Right cardiac atrium (tissue), 5 donors: ENCODE measurements around the gene FAM161B. TPM values are rescaled to one million over a fixed set of nuclear protein-coding genes. Genes with fewer than 3 reads are reported as not detected.

Experiments
- ATAC-seq, 2 donors: fragments of 200-7000 bp; cut with Tn5 transposase; one replicate each; pipeline versions ENCODE4 v1.8.0 to v1.9.1; 2020; ENCODE audit warnings: moderate library complexity in 2 of 2, mild to moderate bottlenecking in 1 of 2
- DNase-seq, 3 donors: peaks; one replicate each; pipeline ENCODE4 v3.0.0-alpha.2; 2020
- H3K27ac ChIP-seq: one replicate; pipeline ENCODE4 v1.5.1; 2013; ENCODE audit warnings: mild to moderate bottlenecking, low read length, control low read depth, moderate library complexity
- H3K27me3 ChIP-seq: one replicate; pipeline ENCODE4 v1.6.1; 2013; ENCODE audit not compliant: control insufficient read depth, insufficient read depth
- H3K4me1 ChIP-seq: one replicate; pipeline ENCODE4 v1.6.1; 2013; ENCODE audit warnings: low read length; ENCODE audit not compliant: control insufficient read depth, insufficient read depth
- H3K4me3 ChIP-seq: one replicate; pipeline ENCODE4 v1.5.1; 2013; ENCODE audit warnings: low read length, control low read depth
- H3K9me3 ChIP-seq: one replicate; pipeline ENCODE4 v1.6.1; 2013; ENCODE audit warnings: low read length; ENCODE audit not compliant: control insufficient read depth
- WGBS: extraction: QIAGEN DNeasy Blood & Tissue Kit; methylation state at CpG from one replicate; pipeline ENCODE4 v1.1.7; 2013; 5-methylcytosine and 5-hydroxymethylcytosine counted together
- intact Hi-C, 4 donors: fragments of 100-400 bp; cut with DNase I; formaldehyde crosslinking; loops; one replicate each; pipeline versions ENCODE4 v1.11.0 to v1.14.0; 2022 to 2023
- polyA plus RNA-seq: library from polyadenylated mRNA; stranded (reverse); fragments of 200-250 nt; gene quantifications from one replicate; pipeline ENCODE4 v1.2.3, GENCODE V29; 2013
- total RNA-seq, 4 donors: library from RNA; stranded (reverse); fragmentation: NEBNext Ultra II Directional; extraction: Animal tissue kit (Norgen Biotek cat#: 25700); gene quantifications; one replicate each; pipeline ENCODE4 v1.2.1, GENCODE V29; 2021
- donor health status: healthy with polysubstance abuse.
- donor health status: DM: no; HTN: yes; CAD: no.
- donor health status: DM: no; HTN: no; CAD: no.
- donor health status: DM: no; HTN: yes; CAD: no; lungs with severe emphysema.
- donor health status: DM: yes; HTN: yes; CAD: no.

Gene FAM161B
- total and polyA plus RNA-seq, 5 donors: 2.3 to 4.6 (median 3.3) TPM

GRCh38 chr14:73977896-73978295, 28.0 kb upstream of the FAM161B start:
- WGBS: 64% methylated on average over 4 of the region's 4 CpGs
- no peak for ATAC-seq
- Histone ChIP-seq H3K4me3 (no peak overlapping the region), H3K9me3 (no peaks in the 10 kb centered on the region), H3K27ac (no peak overlapping the region), H3K27me3 (no peaks in the 10 kb centered on the region), H3K4me1 (peaks cover 6% of the 10 kb centered on the region)
- no peak for DNase-seq
- intact Hi-C loops: no loop called here

GRCh38 chr14:73976125-73976524, 26.2 kb upstream of the FAM161B start:
- intact Hi-C loops: no loop called here
- no peak overlapping the region for H3K27ac ChIP-seq
- no peaks in the 10 kb centered on the region for H3K9me3 ChIP-seq
- H3K4me3 ChIP-seq: no peak overlapping the region
- ATAC-seq: peak in 1 of 2 donors; percentile 13
- no peaks in the 10 kb centered on the region for H3K27me3 ChIP-seq
- DNase-seq: no peak
- peaks cover 6% of the 10 kb centered on the region for H3K4me1 ChIP-seq
- 80% methylated on average over 6 of the region's 6 CpGs for WGBS

- intact Hi-C loops: no loop called here
- Histone ChIP-seq H3K4me1 (peaks cover 6% of the 10 kb centered on the region), H3K27ac (no peak overlapping the region), H3K9me3 (no peaks in the 10 kb centered on the region), H3K27me3 (no peaks in the 10 kb centered on the region), H3K4me3 (no peak overlapping the region)
- 53% methylated on average over 2 of the region's 2 CpGs for WGBS
- DNase-seq: no peak
- no peak for ATAC-seq
Measured at GRCh38 chr14:73973497-73973896, 23.6 kb upstream of the FAM161B start.

GRCh38 chr14:73968885-73969284, 19.0 kb upstream of the FAM161B start:
- no peak overlapping the region for H3K27ac ChIP-seq
- intact Hi-C loops: no loop called here
- ATAC-seq (no peak), DNase-seq (no peak)
- H3K27me3 ChIP-seq: no peaks in the 10 kb centered on the region
- WGBS: 90% methylated on average over 2 of the region's 2 CpGs
- H3K9me3 ChIP-seq: no peaks in the 10 kb centered on the region
- H3K4me3 ChIP-seq: no peak overlapping the region
- H3K4me1 ChIP-seq: peaks cover 6% of the 10 kb centered on the region

GRCh38 chr14:73965216-73965615, 15.3 kb upstream of the FAM161B start:
- no peaks in the 10 kb centered on the region for H3K9me3 ChIP-seq
- H3K27me3 ChIP-seq: no peaks in the 10 kb centered on the region
- intact Hi-C loops: no loop called here
- no peak for ATAC-seq
- no peaks in the 10 kb centered on the region for H3K4me1 ChIP-seq
- WGBS: 92% methylated on average over 4 of the region's 4 CpGs
- DNase-seq: no peak
- H3K27ac ChIP-seq: no peak overlapping the region
- no peak overlapping the region for H3K4me3 ChIP-seq

- no peaks in the 10 kb centered on the region for H3K27me3 ChIP-seq
- WGBS: 88% methylated on average over 12 of the region's 12 CpGs
- H3K4me3 ChIP-seq: no peak overlapping the region
- DNase-seq: no peak
- no peak overlapping the region for H3K27ac ChIP-seq
- no peaks in the 10 kb centered on the region for H3K4me1 ChIP-seq
- no peaks in the 10 kb centered on the region for H3K9me3 ChIP-seq
- intact Hi-C loops: no loop called here
- ATAC-seq: no peak
Measured at GRCh38 chr14:73961192-73961591, 11.3 kb upstream of the FAM161B start.

- ATAC-seq: no peak
- Histone ChIP-seq H3K27me3 (no peaks in the 10 kb centered on the region), H3K4me1 (no peaks in the 10 kb centered on the region), H3K4me3 (no peak overlapping the region), H3K27ac (no peak overlapping the region), H3K9me3 (no peaks in the 10 kb centered on the region)
- DNase-seq: no peak
- intact Hi-C loops: no loop called here
Measured at GRCh38 chr14:73958591-73958990, 8.7 kb upstream of the FAM161B start.

GRCh38 chr14:73955674-73956073, 5.8 kb upstream of the FAM161B start:
- H3K27ac ChIP-seq: no peak overlapping the region
- H3K27me3 ChIP-seq: no peaks in the 10 kb centered on the region
- no peak for DNase-seq
- 88% methylated on average over 5 of the region's 5 CpGs for WGBS
- no peaks in the 10 kb centered on the region for H3K4me1 ChIP-seq
- intact Hi-C loops: no loop called here
- no peak overlapping the region for H3K4me3 ChIP-seq
- H3K9me3 ChIP-seq: no peaks in the 10 kb centered on the region
- no peak for ATAC-seq

GRCh38 chr14:73953731-73954130, 3.8 kb upstream of the FAM161B start:
- ATAC-seq (no peak), DNase-seq (no peak)
- 75% methylated on average over 1 of the region's 1 CpG for WGBS
- H3K4me1 ChIP-seq: no peaks in the 10 kb centered on the region
- H3K27me3 ChIP-seq: no peaks in the 10 kb centered on the region
- intact Hi-C loops: no loop called here
- H3K9me3 ChIP-seq: no peaks in the 10 kb centered on the region
- no peak overlapping the region for H3K4me3 ChIP-seq
- H3K27ac ChIP-seq: no peak overlapping the region

- intact Hi-C loops: no loop called here
- no peaks in the 10 kb centered on the region for H3K9me3 ChIP-seq
- no peak for ATAC-seq
- 89% methylated on average over 4 of the region's 4 CpGs for WGBS
- H3K4me3 ChIP-seq: no peak overlapping the region
- H3K4me1 ChIP-seq: no peaks in the 10 kb centered on the region
- no peak overlapping the region for H3K27ac ChIP-seq
- no peak for DNase-seq
- no peaks in the 10 kb centered on the region for H3K27me3 ChIP-seq
Measured at GRCh38 chr14:73945159-73945670, 4.7 kb downstream of the FAM161B start.

- Histone ChIP-seq H3K4me1 (no peaks in the 10 kb centered on the region), H3K27me3 (no peaks in the 10 kb centered on the region), H3K27ac (no peak overlapping the region), H3K4me3 (no peak overlapping the region), H3K9me3 (no peaks in the 10 kb centered on the region)
- no peak for ATAC-seq
- no peak for DNase-seq
- 85% methylated on average over 17 of the region's 17 CpGs for WGBS
- intact Hi-C loops: no loop called here
Measured at GRCh38 chr14:73944432-73945158, 5.3 kb downstream of the FAM161B start.

GRCh38 chr14:73943083-73943482, 6.8 kb downstream of the FAM161B start:
- Histone ChIP-seq H3K27me3 (no peaks in the 10 kb centered on the region), H3K27ac (no peak overlapping the region), H3K4me1 (no peaks in the 10 kb centered on the region), H3K9me3 (no peaks in the 10 kb centered on the region), H3K4me3 (no peak overlapping the region)
- DNase-seq (no peak), ATAC-seq (peak; percentile 32 to 45)
- intact Hi-C loops: no loop called here
- WGBS: 47% methylated on average over 4 of the region's 4 CpGs
